ENCODE measurements around the gene MSANTD3. TPM values are rescaled to one million over a fixed set of nuclear protein-coding genes. Genes with fewer than 3 reads are reported as not detected.

MSANTD3 gene, protein sequence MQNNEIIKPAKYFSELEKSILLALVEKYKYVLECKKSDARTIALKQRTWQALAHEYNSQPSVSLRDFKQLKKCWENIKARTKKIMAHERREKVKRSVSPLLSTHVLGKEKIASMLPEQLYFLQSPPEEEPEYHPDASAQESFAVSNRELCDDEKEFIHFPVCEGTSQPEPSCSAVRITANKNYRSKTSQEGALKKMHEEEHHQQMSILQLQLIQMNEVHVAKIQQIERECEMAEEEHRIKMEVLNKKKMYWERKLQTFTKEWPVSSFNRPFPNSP
- total RNA-seq (2016; rRNA removed; fragmentation: Illumina TruSeq; extraction: Trizol): 19.2 and 19.8 TPM in 2 replicates
- 46.9 and 48.3 TPM in 2 replicates for total RNA-seq (2016; cell fraction: cytosol; rRNA removed; fragmentation: Illumina TruSeq; extraction: Trizol; ENCODE audit: low read depth)
- 14.8 and 19.7 TPM in 2 replicates for total RNA-seq (2016; cell fraction: insoluble cytoplasmic fraction; rRNA removed; fragmentation: Illumina TruSeq; extraction: Trizol)
- 57.6 and 63.8 TPM in 2 replicates for total RNA-seq (2016; cell fraction: membrane; rRNA removed; fragmentation: Illumina TruSeq; extraction: Trizol)
- 11.9 and 14.4 TPM in 2 replicates for total RNA-seq (2016; cell fraction: nucleus; rRNA removed; fragmentation: Illumina TruSeq; extraction: Trizol)
- 10.1 and 11.3 TPM in 2 replicates for polyA plus RNA-seq (2011; rRNA removed)
- polyA plus RNA-seq (2011; cell fraction: cytosol; rRNA removed): 10.6 and 13.0 TPM in 2 replicates
- 6.4 and 6.5 TPM in 2 replicates for polyA plus RNA-seq (2011; cell fraction: nucleus; rRNA removed)
- 10.6 and 12.3 TPM in 2 replicates for polyA plus RNA-seq (2012)
- polyA plus RNA-seq (2016; cell fraction: cytosol; fragmentation: Illumina TruSeq; extraction: Trizol; ENCODE audit: low read depth): 72.4 and 72.7 TPM in 2 replicates
- 20.1 and 23.8 TPM in 2 replicates for polyA plus RNA-seq (2016; cell fraction: insoluble cytoplasmic fraction; fragmentation: Illumina TruSeq; extraction: Trizol; ENCODE audit: low read depth)
- 67.8 and 75.8 TPM in 2 replicates for polyA plus RNA-seq (2016; cell fraction: membrane; fragmentation: Illumina TruSeq; extraction: Trizol; ENCODE audit: low read depth)
- polyA plus RNA-seq (2016; cell fraction: nucleus; fragmentation: Illumina TruSeq; extraction: Trizol; ENCODE audit: insufficient read depth, low read depth): 20.9 and 21.6 TPM in 2 replicates
- polyA minus RNA-seq (2011; rRNA and poly(A)+ RNA removed; ENCODE audit: low replicate concordance): 2.8 and 10.7 TPM in 2 replicates
- polyA minus RNA-seq (2011; cell fraction: cytosol; rRNA and poly(A)+ RNA removed): 9.2 and 9.4 TPM in 2 replicates
- 15.0 and 15.5 TPM in 2 replicates for polyA minus RNA-seq (2011; cell fraction: nucleus; rRNA and poly(A)+ RNA removed)
- percentile 76 among the genes with signal in this experiment for Bru-seq, nascent RNA
- BruChase-seq, experiment 1, labeled RNA remaining after a 6-hour chase: percentile 81 among the genes with signal in this experiment
- percentile 75 among the genes with signal in this experiment for BruChase-seq, experiment 2, labeled RNA remaining after a 2-hour chase
- long read RNA-seq, experiment 1, transcript MSANTD3-203 (3 exons, 1,362 nt): major isoform, 8 of 14 reads
- long read RNA-seq, experiment 1, partial matches to known transcripts: 3 of 14 reads
- long read RNA-seq, experiment 1, other reads (novel, unspliced or antisense): 3 of 14 reads
- long read RNA-seq, experiment 2, transcript MSANTD3-203 (3 exons, 1,362 nt): major isoform, 16 of 51 reads
- long read RNA-seq, experiment 2, transcript MSANTD3-207 (3 exons, 1,748 nt): minor isoform, 5 of 51 reads
- long read RNA-seq, experiment 2, partial matches to known transcripts: 20 of 51 reads
- long read RNA-seq, experiment 2, other reads (novel, unspliced or antisense): 10 of 51 reads

DNA sequence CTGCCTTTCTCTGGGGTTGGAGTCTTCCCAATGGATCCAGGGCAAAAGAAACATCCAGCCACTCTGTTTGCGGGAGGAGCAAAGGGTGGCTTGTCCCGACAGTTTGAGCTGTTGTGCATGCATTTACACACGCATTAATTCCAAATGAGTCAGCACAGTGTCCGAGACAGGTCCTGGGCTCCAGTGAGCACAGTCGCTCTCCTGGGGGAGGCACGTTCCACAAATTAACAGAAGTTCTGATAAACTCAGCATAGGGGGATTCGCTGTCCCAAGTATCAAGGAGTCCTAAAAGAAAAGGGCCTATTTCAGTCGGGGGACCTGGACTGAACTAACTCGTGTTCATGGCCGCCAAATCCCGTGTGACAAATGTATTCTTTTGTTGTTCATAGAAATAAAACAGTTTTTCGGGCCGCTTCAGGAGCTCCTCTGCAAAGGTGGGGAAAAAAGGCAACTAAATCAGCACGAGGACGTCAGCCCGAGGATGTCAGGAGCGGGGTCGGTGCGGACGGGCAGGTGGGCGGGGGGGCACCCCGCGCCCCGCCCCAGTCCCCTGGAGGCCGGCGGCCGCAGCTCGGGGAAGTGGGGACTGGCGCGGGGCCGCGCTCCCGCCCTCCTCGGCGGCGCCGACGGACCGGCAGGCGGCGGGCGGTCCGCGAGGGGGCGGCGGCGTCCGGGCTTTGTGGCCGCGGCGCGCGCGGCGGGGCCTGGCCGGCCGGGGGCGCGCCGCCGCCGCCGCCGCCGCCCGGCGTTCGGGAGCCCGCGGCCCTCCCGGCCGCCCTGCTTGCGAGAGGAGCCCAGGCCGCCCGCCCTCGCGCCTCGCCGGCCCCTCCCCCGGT, at the start of gene MSANTD3:
Gene MSANTD3 (plus strand): TSS at position 614 of the 836 bp plus-strand sequence. CDS start 14,796 bp downstream, outside the sequence.
- BruUV-seq (replicated peaks): TSS peak; percentile 97
- peak within 1 kb of the TSS; percentile 77 to 97 (median 92) for H3K4me3 ChIP-seq (replicated peaks in 1 of 3; ENCODE audit: insufficient read depth in 1 of 3, low read depth in 2 of 3, low read length in 3 of 3)
- H3K9me3 ChIP-seq (ENCODE audit: low read length): no peaks in the 10 kb centered on the region
- peaks cover 49% of the 10 kb centered on the region for H3K4me1 ChIP-seq (ENCODE audit: insufficient read depth, low read length)
- peak; percentile 88 for FAIRE-seq
- H3K79me2 ChIP-seq (ENCODE audit: insufficient read depth, low read length): peaks cover 23% of the 10 kb centered on the region
- peak within 1 kb of the TSS; percentile 89 for H3K9ac ChIP-seq (ENCODE audit: insufficient read depth, low read depth, low read length)
- H4K20me1 ChIP-seq (ENCODE audit: insufficient read depth, low read length): no peaks in the 10 kb centered on the region
- peak within 1 kb of the TSS; percentile 96 for H3K27ac ChIP-seq (ENCODE audit: extremely low read length, insufficient read depth, low read length)
- intact Hi-C loops (cut with micrococcal nuclease; ENCODE audit: unreplicated experiment) (loop anchor here (5.0 kb wide), 2 partner anchors 74 to 1254 kb away; partner anchors contain the start of gene TEX10), in situ Hi-C loops (cut with HindIII; ENCODE audit: extremely low pct_ligation_motif_present, low pct_unique_long_range_greater_than_20kb) (loop anchor here (5.0 kb wide), 1 partner anchor 74 kb away; the partner anchor contains the start of gene TEX10)
- ChIA-PET POLR2A (interaction anchor here (0.6 to 4.1 kb wide), 8 partner anchors 10 to 75 kb away, joined by 3 to 35 read pairs (median 4); partner anchors contain the start of gene TEX10), CTCF (ENCODE audit: low intra/inter-chr PET ratio, low total read pairs) (interaction anchor here (2.2 kb wide), 1 partner anchor 11 kb away, joined by 6 read pairs; no protein-coding TSS in a partner anchor)
- H3K4me2 ChIP-seq (ENCODE audit: low read depth, low read length): peak within 1 kb of the TSS; percentile 96
- WGBS (ENCODE audit: low lambda C conversion rate): 1% methylated on average over 15 of the region's 80 CpGs
- peak; percentile 76 for DNase-seq (ENCODE audit: low spot score)
- 0 out of 5 replicates have a peak, but pooled peaks cover 0 to 1% of the 10 kb centered on the region in 2 experiments for H3K27me3 ChIP-seq (ENCODE audit: control insufficient read depth in 1 of 2, insufficient read depth in 2 of 2, low read length in 2 of 2)
- H3K36me3 ChIP-seq (replicated peaks in 1 of 2; ENCODE audit: control insufficient read depth in 1 of 2, insufficient read depth in 2 of 2, low read length in 2 of 2): no peaks in the 10 kb centered on the region; a peak in 1 of 5 replicates
- peak; percentile 86 for ATAC-seq
- H2AFZ ChIP-seq (ENCODE audit: low read length): peak within 1 kb of the TSS; percentile 62
- TF ChIP-seq SOX13 (IDR thresholded peaks at IDR 0.05) (no peak), SOX13 (CRISPR knock-in tag; conservative IDR thresholded peaks at IDR 0.05 in 1 of 2, IDR thresholded peaks at IDR 0.05 in 1 of 2) (no peak), AGO1 (IDR thresholded peaks at IDR 0.05; ENCODE audit: low read depth, low read length, poor library complexity, severe bottlenecking) (no peak), KLF9 (CRISPR knock-in tag; IDR thresholded peaks at IDR 0.05; ENCODE audit: low read depth) (no peak)
- TF ChIP-seq, protein P1, sequence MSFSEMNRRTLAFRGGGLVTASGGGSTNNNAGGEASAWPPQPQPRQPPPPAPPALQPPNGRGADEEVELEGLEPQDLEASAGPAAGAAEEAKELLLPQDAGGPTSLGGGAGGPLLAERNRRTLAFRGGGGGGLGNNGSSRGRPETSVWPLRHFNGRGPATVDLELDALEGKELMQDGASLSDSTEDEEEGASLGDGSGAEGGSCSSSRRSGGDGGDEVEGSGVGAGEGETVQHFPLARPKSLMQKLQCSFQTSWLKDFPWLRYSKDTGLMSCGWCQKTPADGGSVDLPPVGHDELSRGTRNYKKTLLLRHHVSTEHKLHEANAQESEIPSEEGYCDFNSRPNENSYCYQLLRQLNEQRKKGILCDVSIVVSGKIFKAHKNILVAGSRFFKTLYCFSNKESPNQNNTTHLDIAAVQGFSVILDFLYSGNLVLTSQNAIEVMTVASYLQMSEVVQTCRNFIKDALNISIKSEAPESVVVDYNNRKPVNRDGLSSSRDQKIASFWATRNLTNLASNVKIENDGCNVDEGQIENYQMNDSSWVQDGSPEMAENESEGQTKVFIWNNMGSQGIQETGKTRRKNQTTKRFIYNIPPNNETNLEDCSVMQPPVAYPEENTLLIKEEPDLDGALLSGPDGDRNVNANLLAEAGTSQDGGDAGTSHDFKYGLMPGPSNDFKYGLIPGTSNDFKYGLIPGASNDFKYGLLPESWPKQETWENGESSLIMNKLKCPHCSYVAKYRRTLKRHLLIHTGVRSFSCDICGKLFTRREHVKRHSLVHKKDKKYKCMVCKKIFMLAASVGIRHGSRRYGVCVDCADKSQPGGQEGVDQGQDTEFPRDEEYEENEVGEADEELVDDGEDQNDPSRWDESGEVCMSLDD (CRISPR knock-in tag; IDR thresholded peaks at IDR 0.05; ENCODE audit: borderline replicate concordance): no peak
- TF ChIP-seq, protein P2, sequence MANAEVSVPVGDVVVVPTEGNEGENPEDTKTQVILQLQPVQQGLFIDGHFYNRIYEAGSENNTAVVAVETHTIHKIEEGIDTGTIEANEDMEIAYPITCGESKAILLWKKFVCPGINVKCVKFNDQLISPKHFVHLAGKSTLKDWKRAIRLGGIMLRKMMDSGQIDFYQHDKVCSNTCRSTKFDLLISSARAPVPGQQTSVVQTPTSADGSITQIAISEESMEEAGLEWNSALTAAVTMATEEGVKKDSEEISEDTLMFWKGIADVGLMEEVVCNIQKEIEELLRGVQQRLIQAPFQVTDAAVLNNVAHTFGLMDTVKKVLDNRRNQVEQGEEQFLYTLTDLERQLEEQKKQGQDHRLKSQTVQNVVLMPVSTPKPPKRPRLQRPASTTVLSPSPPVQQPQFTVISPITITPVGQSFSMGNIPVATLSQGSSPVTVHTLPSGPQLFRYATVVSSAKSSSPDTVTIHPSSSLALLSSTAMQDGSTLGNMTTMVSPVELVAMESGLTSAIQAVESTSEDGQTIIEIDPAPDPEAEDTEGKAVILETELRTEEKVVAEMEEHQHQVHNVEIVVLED (CRISPR knock-in tag; IDR thresholded peaks at IDR 0.05; ENCODE audit: borderline replicate concordance): no peak
